Kasumi-1 (cell line): ENCODE measurements around the gene GPX1.

Experiments used
- DNase-seq, 2 experiments: peaks; one replicate each; lab custom pipeline; 2025; lab: John Stamatoyannopoulos, UW

The GPX1 gene

GRCh38 chr3:49311283-49311682, 46.9 kb downstream of the GPX1 start:
- DNase-seq: no peak

- DNase-seq: no peak
These were observed 47.5 kb downstream of the GPX1 start for GRCh38 chr3:49310677-49311076.
